HG03175 (cell line): ENCODE data around the gene MT3.
"Not testable (repeated sequence)": the region's sequence is repeated elsewhere in the genome, so short reads cannot be mapped to it uniquely, and the experiment has no call there.

Source experiments
- ATAC-seq: cut with Tn5 transposase; IDR thresholded peaks from one replicate; pipeline ENCODE4 v1.9.1; 2021; ENCODE audit warnings: mild to moderate bottlenecking, moderate library complexity; ENCODE audit not compliant: unreplicated experiment

Gene MT3

DNA sequence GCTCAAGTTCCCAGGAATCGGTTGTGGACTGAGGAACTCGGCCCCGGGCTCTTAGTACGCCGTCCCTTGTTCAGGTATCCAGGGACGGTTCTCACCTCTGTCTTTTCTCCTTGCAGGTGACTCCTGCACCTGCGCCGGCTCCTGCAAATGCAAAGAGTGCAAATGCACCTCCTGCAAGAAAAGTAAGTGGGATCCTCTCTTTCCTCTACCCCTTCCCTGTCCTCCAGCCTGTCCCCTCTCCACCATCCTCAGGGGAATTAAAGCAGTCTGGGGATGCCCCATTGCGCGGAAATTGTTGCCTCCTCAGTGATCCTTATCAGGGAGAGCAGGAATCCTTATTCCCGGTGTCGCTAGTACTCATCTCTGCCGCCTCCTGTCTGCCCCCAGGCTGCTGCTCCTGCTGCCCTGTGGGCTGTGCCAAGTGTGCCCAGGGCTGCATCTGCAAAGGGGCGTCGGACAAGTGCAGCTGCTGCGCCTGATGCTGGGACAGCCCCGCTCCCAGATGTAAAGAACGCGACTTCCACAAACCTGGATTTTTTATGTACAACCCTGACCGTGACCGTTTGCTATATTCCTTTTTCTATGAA is 19.6 kb downstream of the MT3 start:
- ATAC-seq: no peak

DNA sequence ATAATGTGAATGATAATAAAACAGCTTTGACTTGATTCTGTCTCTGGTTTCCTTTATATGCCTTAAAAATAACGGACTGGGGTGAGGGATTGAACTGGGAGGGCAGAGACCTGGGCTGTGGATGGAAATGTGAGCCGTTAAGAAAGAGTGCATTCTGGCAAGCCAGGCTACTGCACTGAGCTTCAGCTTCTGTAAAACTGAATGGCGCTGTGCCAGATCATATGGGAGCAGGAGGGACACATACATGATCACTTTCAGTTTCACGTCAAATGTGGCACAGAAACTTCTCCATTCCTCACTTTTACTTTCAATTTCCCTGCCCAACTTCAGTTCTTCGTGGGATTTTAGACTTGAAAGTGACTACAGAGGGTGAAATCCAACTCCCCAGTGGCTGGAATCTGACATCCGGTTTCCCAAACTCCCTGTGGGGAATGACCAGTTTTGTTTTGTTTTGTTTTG is 20.2 kb downstream of the MT3 start:
- ATAC-seq: peak; percentile 47

DNA sequence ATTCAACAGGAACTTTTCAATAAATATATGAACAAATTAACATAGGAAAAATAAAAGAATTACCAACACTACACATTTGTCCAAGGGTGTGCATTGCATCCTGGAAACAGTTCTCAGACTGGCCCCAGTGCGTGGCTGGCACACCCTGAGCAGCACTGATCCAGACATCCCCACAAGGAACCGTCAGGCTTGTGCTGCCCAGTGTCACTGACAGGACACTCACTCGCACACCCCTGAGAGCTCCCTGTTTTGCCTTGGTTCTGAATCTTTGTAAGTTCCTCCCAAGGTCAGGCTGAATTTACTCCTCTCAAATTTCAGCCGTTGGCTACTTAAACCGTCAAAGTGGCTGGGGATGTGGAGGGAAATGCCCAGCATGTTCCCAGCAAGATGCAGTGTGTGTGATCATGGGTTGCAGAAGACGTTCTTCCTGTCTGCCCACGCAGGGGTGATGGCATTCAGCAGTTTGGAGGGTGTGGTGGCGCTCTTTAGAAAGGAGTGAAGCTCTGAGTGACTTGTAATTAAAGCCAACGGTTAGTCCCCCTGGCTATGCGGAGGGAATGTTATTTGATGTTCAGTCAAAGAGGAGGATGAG is 20.8 kb downstream of the MT3 start:
- no peak for ATAC-seq

DNA sequence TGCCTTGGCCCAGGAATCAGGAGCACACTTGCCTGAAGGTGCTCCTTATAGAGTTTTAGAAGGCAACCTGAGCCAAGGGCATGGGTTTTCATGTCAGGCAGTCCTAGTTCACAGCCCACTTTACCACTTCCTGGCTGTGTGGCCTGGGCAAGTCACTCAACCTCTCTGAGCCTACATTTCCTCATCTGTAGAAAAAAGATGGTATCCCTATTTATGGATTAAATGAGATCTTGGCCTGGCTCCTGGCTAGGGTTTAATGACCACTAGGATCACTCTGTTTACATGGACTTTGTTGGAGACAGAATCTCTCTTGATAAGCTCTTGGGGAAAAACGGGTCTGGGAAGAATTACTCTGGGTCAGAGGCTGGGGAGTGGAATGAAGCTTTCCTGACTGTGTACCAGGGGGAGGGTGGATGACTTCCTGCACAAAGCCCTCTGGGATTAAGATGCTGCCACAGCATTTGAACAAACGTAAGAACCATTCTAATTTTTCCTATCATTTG is 21.3 kb downstream of the MT3 start:
- ATAC-seq: no peak

DNA sequence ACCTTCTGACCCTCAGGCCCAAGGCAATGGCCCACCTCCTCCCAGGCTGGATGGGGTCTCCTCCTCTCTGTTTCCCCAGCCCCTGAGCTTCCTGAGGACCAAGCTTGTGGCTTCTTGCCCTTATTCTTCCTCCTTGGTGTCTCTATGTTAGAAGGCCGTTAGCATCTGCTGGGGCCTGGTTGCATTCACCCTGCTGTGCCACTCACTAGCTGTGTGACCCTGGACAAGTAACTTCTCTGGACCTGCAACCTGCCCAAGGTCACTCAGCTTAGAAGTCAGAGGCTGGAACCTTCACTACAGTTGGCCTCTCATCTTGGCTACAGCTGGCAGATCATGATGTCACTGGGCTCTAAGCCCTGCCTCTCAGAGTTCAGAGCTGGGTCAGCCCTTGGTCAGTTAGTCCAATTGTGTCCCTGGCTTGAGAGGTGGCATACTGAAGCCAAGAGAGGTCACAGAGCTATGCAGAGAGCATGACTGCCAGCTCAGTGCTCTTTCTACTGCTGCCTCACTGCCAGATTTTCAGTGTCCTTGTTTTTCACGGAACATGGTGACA is 22.0 kb downstream of the MT3 start:
- ATAC-seq: no peak

DNA sequence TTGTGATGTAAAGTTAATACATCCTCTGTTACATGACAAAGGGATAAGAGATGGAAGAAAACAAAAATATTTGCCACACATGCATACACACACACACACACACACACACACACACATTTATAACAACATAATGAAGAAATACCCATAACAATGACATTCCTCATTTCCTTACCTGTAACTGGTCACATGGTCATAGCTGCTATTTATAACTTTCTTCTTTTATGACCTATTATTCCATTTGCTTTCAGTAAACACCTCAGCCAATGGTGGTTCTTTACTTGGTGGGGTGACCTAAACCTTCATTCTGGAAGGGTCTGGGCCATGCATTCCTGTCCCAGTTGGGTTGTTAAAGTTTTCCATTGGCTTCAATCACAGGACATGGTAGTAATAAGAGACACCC is 24.4 kb downstream of the MT3 start:
- ATAC-seq: no peak

DNA sequence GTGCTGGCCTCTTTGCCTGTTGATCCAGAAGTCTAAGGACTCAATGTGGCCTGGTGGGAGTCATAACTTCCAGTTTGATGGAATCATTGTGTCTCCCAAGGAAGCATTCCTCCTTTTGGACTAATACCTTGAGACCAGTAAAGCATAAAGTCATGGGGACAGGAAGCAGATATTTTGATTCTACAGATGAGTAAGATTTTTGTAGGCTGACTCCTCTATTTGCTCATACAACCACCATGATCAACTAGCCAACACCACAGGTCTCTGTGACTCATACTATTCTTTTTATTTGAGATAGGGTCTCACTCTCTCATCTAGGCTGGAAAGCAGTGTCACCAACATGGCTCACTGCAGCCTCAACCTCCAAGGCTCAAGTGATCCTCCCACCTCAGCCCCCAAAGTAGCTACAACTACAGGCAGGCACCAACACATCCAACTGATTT is 25.2 kb downstream of the MT3 start:
- no peak for ATAC-seq

DNA sequence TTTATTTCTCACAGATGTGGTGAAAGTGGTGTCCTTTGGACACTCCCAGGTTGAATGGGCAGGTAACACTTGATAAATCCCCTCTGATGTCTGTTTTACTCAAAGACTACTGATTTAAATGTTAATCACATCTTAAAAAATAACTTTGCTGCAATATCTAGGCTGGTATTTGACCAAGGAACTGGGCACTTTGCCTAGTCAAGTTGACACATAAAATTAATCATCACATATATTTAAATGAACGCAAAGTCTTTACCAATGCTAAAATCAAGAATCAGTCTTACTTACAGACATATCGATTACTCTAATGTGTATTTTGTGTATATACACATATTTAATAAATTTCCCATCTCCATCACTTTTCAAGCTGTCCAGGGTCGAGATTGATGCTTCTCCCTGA is 26.0 kb downstream of the MT3 start:
- no peak for ATAC-seq

DNA sequence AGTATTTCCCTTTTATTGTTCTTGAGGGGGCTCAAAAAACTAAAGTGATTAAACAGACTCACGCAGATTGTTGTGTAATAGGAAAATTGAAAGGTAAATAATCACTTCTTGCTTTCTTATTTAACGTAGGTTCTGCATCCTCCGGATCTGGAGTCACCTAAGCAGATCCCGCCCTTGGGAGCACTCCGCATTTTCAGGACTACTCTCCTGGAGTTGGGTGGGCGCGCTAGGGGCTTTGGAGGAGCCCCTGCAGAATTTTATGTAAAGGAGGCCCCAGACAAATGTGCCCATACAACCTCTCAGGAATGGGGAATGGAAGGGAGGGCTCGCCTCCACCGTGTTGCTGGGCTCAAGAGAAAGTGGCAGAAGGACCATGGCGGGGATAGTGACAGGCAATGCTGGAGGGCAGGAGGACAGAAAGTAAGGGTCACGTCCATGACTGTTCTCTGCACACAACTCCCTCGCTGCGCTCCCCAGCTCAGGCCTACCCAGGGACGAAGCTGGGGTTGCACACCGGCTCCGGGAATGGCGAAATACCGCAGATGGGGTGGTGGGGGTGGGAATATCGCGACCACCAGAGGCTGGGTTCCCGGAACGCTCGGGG is 27.4 kb downstream of the MT3 start:
- no peak for ATAC-seq

DNA sequence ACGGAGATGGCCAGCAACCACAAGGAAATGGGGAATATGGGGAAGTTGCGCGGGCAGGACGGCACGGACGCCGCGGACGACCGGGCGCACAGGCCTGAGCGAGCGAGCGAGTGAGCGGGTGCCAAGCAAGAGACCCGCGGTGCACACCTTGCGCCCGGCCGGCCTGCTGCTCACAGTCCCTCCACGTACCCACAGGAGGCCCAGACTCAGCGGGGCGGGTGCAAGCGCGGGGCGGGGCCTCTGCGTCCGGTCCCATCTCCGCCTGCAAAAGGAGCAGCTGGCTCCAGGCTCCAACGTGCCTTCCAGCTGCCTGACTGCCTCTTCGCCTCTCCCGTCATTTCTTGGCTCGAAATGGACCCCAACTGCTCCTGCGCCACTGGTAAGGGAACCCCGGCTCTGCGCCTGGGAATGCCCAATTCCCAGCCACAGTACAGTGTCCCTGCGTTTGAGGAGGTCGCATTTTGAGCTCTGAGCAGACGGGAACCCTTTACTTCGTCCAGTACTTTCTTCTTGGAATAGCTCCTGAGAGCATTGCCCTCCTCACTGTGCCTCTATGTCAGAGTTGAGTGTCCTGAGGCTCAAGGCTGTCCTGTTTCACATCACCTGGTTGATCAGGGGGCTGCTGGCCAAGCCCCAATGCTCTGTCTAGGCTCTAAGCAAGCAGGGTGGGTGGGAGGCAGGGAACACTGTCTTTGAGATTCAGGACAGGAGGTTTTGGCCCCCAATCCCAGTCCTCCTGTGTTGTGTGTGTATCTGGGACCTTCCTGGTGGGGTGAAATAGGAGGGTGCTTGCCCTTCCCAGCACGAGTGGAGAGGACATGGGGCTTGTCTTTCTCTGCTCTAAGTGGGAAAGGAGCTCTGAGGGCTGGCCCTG is 28.1 kb downstream of the MT3 start:
- ATAC-seq: no peak

DNA sequence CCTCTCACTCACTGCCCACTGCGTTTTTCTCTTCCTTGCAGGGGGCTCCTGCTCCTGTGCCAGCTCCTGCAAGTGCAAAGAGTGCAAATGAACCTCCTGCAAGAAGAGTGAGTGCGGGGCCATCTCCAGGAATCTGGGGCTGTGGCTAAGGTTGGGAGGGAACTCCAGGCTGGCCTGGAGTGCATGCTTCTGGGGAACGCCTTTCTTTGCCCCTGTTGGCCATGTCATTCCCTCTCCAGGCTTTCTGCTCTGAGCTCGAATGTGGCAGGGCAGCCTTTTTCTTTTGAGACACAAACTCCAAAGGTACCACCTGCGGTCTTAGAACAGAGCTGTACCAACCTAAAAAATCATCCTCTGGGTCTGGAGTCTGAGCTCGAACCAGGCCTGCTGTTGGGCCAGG is 28.8 kb downstream of the MT3 start:
- ATAC-seq: no peak

DNA sequence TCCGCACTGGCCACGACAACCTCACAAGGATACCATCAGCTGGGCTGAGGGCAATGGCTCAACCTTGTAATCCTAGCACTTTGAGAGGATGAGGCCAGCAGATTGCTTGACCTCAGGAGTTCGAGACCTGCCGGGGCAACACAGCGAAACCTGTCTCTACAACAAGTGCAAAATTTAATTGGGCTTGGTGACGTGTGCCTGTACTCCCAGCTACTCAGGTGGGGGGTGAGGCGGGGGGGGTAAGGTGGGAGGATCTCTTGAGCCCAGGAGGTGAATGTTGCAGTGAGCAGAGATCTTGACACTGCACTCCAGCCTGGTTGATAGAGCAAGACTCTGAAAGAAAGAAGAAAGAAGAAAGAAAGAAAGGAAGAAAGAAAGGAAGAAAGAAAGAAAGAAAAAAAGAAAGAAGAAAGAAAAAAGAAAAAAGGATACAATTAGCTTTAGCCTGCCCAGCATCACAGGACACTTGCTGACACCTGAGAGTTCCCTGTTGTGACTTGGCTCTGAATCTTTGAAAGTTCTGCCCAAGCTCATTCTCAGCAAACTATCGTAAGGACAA is 31.1 kb downstream of the MT3 start:
- ATAC-seq: no peak

DNA sequence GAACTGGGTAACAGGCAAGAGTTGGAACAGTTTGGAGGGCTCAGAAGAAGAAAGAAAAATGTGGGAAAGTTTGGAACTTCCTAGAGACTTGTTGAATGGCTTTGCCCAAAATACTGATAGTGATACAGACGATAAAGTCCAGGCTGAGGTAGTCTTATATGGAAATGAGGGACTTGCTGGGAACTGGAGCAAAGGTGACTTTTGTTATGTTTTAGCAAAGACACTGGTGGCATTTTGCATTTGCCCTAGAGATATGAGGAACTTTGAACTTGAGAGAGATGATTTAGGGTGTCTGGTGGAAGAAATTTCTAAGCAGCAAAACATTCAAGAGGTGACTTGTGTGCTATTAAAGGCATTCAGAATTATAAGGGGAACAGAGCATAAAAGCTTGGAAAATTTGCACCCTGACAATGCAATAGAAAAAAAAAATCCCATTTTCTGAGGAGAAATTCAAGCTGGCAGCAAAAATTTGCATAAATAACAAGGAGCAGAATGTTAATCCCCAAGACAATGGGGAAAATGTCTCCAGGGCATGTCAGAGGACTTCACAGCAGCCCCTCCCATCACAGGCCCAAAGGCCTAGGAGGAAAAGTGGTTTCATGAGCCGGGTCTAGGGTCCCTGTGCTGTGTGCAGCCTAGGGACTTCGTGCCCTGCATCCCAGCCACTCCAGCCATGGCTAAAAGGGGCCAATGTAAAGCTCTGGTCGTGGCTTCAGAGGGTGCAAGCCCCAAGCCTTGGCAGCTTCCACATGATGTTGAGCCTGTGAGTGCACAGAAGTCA is 32.5 kb downstream of the MT3 start:
- ATAC-seq: not testable (repeated sequence)

DNA sequence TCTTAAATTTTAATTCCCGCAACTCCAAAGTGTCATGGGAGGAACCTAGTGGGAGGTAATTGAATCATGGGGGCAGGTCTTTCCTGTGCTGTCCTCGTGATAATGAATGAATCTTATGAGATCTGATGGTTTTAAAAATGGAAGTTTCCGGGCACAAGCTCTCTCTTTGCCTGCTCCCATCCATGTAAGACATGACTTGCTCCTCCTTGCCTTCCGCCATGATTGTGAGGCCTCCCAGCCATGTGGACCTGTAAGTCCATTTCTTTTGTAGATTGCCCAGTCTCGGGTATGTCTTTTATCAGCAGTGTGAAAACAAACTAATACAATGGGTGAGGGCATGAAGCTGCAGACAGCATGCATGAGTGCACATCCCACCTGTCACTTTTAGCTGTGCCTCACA is 33.9 kb downstream of the MT3 start:
- ATAC-seq: not testable (repeated sequence)

DNA sequence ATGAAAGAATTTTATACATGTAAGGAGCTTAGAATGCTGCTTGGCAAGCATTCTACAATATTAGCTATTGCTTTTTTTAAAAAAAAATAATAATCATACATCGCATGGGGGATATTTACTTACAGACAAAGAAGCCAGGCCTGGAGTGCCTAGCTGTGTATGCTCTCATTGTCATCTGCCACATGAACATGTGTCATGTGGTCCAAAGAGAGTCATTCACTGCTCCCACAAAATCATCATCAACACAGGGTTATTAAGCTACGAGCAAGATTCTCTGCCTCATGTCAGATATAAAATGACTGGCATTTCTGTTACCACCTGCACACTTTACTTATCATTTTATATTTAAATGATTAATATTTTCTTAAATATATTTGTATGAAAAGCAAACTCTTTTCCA is 34.3 kb downstream of the MT3 start:
- no peak for ATAC-seq

DNA sequence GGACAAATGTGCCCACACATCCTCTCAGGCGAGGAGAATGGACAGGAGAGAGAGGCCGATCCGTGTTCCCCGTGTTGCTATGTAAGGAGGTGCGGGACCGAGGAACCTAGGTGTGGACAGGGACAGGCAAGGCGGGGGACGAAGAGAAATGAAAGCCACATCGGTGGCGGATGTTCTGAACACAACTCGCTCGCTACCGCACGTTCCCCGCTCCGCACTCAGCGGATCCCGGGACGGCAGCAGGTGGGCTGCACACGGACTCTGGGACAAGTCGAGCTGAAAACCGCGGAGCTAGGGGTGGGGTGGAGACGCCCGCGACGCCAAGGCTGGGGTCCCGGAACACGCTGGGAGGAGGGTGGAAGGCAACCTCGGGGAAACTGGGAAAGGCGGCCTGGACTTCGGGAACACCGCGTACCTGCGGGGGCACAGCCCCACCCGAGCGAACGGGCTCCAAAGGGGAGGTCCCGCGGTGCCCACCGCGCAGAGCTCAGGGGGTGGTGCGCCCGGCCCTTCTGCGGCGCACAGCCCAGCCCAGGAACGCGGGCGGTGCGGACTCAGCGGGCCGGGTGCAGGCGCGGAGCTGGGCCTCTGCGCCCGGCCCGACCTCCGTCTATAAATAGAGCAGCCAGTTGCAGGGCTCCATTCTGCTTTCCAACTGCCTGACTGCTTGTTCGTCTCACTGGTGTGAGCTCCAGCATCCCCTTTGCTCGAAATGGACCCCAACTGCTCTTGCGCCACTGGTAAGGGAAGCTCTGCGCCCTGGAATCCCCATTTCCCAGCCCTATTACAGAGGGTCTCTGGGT is 36.0 kb downstream of the MT3 start, which contains the start of gene MT1E:
Gene MT1E (plus strand): TSS at position 642 of the 803 bp plus-strand sequence. CDS start 71 bp downstream, at position 713.
- ATAC-seq: peak; percentile 77

DNA sequence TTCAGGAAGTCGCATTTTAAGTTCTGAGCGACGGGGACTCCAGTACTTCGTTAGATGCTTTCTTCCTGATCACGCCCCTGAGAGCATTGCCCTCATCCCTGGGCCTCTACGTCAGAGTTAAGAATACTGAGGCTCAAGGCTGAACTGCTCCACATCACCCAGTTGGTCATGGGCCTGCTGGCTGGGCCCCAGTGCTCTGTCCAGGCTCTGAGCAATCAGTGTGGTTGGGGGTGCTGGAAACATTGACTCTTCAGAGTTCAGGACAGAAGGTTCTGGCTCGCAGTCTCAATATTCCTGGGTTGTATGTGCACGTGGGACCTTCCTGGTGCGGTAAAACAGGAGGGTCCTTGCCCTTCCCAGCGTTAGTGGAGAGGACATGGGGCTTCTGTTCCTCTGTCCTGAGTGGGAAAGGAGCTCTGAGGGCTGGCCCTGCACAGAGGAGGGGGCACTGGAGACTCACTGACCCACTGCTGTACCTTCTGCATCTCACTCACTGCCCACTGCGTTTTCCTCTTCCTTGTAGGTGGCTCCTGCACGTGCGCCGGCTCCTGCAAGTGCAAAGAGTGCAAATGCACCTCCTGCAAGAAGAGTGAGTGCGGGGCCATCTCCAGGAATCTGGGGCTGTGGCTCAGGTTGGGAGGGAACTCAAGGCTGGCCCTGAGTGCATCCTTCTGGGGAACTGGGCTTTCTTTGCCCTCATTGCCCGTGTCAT is 36.8 kb downstream of the MT3 start:
- peak; percentile 9 for ATAC-seq

DNA sequence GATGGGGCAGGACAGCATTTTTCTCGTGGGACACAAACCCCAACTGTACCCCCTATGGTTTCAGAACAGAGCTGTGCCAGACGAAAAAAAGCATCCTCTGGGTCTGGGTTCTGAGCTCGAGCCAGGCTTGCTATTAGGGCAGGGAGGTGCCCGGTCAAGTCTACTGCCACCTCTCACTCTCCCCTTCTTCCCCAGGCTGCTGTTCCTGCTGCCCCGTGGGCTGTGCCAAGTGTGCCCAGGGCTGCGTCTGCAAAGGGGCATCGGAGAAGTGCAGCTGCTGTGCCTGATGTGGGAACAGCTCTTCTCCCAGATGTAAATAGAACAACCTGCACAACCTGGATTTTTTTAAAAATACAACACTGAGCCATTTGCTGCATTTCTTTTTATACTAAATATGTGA is 37.4 kb downstream of the MT3 start:
- no peak for ATAC-seq
